Hippocampal formation (tissue), 2 donors: ENCODE measurements around the gene ALDH1A1.

Source experiments
- DNase-seq, 2 donors: peaks; one replicate each; lab custom pipeline; 2025; lab: John Stamatoyannopoulos, UW

The ALDH1A1 gene

DNA sequence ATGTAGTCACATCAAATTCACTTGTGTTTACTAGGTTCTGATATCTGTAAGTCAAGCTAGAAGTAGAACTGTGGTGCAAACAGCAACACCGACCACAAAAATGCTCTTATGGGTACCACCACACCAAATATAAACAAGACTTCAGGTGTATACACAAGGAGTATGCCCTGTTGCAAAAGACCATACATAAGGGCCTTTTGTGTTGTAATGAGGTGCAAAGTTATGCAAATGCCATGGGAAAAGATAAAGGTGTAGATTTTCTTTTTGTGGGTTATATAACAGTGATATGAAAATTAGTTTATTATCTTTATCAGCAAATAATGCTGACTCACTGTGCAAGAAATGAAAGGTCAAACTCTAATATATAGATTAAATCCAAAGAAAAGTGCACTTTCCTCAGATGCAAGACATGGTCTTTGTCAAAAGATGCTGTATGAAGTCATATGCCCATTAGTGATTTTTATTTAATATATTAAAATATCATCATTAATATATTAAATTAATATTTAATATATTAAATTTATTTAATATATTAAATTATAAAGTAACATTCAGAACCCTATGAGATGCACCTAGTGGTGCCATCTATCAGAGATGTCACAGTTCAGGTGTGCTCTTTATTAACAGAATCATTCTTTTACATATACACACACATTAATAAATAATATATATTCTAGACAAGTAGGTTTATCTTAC is 26.7 kb upstream of the ALDH1A1 start:
- DNase-seq = no peak

DNA sequence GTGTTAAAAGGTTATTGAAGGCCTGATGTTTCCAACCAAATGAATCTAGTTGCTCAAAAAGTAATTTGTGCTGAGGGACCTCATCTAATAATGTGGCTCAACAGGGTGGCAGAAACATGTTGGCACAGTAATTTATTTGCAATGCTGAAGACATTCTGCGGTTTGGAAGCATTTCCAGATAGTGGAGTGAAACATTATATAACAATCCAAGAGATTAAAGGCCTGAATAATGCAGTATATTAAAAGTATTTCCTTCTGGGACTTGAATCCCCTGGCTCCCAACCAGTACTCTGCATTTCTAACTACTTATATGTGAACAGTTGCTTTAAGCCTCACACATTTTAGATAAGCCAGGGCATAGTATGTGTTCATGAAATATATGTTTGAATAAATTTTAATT is 25.9 kb upstream of the ALDH1A1 start:
- DNase-seq = no peak

DNA sequence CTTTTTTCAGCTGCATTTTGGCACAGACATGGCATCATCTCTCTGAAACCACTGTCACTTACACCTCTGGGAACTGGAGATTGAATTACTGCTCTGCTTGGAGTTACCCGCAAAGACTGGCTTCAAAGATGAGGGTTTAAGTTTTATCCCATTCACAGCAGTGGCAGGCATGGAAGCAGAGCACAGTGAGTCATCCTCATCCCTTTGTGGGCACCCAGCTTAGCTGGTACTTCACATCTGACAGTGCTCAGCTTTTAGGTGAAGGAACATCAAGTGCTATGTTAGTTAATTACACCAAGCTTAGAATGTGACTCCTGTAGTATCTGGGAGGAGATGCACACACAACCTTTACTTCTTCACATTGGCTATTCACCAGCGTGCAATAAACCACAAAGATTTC is 24.8 kb upstream of the ALDH1A1 start:
- DNase-seq = no peak

DNA sequence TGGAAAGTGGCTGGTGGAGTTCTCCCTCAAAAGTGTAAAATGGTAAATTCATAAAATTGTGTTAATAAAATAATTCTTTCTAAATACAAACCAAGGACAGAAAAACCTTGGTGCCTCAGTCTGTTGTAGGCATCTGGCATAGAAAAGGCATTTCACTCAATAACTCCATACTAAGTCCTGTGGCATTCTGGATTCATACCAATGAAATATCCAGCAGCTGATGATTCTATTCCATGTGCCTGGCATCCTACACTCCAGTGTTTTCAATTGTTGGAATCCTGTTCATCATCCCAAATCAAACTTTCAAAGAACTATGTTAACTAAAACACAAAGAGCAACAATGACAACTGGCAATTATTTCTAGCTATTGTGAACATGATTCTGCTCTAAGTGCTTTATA is 21.6 kb upstream of the ALDH1A1 start:
- DNase-seq = no peak

DNA sequence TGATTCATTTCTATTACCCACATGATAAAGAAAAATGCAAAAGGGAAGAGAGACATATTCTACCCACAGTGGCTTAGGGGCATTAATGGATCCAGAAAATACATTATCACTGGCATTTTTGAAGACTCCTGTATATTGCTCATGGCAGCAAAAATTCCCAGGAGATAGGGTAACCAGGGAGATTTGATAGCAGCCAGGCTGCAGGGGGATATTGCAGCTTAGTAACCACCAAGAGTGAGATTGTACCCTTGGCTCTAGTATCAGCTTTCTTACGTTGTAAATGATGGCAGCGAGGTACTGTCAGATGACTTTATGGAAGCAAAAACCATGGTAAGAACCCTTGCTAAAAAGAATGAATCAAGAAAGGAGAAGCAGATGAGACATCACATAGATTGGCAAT is 19.8 kb upstream of the ALDH1A1 start:
- no peak for DNase-seq

DNA sequence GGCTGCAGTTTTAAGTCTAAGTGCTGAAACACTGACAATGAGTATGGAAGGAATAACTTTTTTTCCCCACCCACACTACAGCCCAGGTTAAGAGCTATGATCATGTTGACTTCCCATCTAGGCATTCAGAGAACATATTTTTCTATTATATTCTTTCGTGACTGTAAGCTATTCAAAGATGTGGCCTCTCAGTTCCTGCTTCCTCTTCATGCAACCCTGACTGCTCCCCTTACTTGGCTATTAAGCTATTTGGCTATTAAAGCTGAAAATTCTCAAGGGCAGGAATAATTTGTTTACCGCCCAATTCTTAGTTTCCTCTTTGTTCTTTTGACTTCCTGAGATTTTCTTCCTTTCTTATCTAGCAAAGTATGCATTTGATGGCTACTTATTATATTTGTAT is 18.6 kb upstream of the ALDH1A1 start:
- no peak for DNase-seq

DNA sequence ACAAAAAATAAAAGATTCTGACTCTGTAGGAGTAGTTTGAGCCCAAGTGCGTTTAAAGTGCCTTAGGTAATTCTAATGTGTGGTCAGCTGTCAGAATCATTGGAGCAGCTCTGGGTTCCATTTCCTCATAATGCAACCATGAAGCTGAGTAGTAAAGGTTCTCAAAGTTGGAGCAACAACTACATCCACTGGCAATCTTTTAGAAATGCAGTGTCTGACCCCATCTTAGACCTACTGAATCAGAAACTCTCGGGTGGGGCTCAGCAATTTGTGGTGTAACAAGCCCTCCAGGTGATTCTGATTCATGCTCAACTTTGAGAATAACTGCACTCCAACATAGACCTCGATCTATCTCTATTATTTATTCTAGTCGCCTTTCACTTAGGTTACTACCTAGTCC is 7.6 kb upstream of the ALDH1A1 start:
- DNase-seq = no peak

DNA sequence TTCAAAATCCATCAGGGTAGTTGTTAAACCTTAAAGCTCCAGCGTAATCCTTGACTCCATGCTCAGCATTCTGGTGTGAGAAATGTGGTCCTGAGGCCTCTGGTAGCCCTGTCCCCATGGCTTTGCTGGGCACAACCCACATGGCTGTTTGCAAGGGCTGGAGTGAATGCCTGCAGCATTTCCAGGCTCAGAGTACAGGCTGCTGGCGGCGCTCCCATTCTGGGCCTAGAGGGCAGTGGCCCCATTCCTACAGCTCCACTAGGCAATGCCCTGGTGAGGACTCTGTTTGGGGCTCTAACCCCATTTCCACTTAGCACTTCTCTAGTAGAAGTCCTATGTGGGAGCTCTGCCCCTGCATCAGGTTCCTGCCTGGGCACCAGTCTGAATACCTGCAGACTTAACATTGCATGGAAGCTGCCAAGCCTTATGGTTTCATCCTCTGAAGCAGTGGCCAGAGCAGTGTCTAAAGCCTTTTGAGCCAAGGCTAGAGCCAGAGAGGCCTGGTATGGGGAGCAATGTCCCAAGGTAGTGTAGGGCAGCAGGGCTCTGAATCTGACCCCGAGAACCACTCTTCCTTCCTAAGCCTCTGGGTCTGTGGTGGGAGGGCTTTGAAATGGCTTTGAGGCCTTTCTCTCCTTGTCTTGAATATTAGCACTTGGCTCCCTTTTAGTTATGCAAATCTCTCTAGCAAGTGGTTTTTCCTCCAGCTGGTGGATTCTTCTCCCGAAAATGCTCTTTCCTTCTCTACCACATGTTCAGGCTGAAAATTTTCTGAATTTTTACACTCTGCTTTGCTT is 5.8 kb upstream of the ALDH1A1 start:
- no peak for DNase-seq

DNA sequence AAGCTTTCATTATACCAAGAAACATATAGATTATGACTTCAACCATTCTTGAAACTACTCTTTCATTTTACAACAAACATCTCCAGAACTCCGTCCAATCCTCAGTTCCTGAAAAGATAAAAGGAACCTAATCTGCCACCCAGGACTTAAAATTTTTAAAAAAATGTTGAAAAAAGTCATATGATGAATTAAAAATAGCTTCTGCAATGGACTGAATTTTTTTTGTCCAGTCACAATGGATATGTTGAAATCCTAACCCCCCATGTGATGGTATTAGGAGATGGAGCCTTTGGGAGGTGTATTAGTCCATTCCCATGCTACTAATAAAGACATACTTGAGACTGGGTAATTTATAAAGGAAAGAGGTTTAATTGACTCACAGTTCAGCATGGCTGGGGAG is 2.7 kb upstream of the ALDH1A1 start:
- no peak for DNase-seq

DNA sequence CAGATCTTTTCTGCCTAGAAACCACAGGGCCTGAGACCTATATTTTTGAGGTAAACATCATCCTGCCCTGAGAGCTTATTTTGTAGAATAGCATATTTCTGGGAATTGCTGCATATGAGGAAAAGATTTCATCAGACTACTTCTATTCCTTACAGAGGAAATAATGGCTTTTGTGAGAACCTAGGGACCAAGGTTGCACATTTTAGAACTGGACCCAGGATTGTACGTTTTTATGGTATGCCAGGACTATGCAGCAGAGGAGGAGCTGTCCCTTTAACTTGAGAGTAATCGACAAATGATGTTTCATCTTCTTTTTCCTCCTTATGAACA is 2.2 kb upstream of the ALDH1A1 start:
- DNase-seq = no peak

DNA sequence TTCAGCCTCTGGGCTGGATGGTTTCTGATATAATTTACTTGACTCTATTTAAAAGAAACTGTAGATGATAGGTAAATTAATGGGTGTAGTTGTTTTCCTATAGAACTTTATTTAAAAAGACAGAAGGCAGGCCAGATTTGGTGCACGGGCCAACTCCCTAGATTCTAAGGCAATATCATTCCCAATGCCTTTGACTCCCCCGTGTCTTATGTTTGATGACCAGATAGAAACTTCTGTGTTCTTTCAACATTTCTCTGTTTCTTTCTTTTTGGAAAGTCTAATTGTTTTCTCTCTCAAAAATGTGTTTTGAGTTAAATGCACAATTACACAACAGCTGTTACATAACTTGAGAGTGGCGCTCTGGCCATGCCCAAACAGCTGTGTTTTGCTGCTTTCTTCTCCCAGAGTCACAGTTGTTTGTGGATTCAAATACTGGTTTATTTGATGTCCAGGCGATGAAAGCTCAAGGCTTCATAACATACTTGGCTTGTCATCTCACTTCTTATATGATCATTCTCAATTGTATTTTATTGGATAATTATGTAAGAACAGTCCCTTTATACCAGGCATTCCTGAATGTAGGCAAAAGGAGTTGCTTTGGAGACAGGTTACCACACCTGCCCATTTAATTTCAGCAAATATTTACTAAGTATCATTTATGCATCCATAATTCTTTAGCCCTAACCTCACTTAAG is 1.7 kb upstream of the ALDH1A1 start:
- no peak for DNase-seq

DNA sequence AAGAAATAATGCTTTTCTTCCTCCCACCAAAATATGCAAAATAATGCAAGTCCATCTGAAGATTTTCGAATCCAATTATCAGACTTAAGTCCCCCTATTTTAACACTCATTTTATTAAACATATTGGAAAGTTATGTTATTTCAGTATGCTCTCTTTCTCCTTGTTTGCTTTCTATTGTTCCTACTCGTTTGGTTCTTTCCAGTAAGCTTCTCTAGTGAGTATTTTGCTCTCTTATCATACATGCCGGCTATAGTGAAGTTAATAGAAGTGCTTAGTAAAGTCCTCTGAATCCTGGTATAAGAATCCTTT is 517 bp downstream of the ALDH1A1 start:
- no peak for DNase-seq

DNA sequence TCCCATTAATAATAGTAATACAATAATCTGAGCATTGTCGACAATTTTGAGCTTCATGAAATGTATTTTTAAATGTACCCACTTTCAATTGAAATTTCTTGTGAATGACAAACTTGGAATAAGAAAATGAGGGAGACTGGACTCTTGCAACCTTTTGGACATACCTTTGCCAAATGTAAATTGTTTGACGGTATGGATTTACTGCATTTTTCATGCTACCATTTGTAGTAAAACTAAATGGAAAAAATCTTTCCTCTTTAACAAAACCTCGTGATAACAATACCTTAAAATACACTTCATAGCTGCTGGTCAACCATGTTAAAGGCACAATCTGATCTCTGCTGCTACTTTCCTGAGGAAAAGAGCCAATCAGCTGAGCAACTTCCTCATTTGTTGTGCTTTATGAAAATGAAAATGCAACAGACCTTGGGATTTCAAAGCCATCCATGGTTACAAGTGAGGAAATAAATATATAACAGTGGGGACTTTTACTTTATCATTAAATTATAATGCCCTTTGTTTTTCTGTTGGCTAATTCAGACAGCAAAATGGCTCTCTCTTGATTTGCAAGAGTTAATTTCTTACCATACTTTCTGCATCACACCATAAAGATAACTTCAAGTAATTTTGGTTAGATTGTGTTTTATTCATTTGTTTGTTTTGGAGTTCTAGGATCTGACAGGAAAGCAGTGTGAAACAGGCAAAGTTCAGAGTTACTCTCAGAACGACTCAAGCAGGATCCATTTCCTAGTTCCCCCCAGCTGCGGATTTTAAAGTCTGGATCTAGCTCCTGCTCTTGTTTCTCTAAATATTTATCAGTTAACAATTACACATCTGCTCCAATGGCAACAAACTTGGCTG is 1.1 kb downstream of the ALDH1A1 start:
- no peak for DNase-seq

DNA sequence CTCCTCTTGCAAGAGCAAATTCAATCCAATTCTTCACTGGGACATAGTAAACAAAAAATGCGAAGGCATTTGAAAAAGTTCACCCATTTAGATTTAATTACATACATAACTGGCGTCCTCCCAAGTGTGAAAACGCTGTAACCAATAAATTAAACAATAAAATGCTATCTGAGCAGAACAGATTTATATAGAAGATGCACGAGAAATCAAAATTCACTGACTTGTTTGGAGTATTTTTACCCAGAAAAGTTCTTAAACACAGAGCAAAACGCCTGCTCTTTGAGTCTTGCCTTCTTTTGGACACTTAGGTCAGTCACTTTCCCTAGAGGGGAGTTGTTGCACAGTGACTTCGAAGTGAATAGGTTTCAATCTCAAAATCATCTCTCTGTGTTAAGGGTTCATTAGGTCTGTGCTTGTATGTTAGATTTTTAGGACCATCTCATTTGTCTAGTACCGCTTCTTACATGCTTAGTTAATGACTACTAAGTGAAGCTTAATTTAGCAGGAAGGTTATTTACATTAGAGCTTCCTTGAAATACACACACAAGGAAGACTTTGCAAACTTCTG is 1.9 kb downstream of the ALDH1A1 start:
- no peak for DNase-seq

DNA sequence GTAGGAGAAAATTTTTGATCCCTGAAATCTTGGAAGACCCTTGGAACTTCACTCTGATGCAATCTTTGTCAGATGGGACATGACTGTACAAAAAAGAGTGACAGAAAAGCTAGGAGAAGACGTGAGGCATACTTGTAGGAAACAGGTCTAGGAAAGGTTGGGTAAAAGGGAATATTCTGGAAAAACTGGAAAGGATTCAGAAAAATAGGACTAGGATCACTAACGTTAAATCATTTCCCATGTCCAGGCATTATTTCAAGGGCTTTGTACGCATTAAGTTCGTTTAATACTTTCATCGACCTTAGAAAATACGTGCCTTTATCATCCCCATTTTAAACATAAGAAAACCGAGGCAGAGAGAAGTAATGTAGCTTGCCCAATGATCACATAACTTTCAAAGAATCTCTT is 2.9 kb downstream of the ALDH1A1 start:
- no peak for DNase-seq

DNA sequence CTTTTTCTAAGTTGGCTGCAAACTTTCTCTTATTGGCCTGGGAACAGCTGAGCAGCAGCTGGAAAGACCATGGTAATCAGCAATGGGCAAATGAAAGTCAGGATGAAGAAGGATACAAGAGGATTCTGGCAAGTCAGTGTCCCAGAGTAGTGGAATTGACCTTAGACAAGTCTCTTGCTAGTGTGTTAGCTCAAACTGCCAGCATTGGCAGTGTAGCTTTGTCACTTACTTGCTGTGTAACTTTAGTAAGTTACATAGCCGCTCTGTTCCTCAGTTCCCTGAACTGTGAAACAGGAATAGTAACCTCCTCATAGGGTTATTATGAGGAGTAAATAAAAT is 3.6 kb downstream of the ALDH1A1 start:
- DNase-seq = no peak

DNA sequence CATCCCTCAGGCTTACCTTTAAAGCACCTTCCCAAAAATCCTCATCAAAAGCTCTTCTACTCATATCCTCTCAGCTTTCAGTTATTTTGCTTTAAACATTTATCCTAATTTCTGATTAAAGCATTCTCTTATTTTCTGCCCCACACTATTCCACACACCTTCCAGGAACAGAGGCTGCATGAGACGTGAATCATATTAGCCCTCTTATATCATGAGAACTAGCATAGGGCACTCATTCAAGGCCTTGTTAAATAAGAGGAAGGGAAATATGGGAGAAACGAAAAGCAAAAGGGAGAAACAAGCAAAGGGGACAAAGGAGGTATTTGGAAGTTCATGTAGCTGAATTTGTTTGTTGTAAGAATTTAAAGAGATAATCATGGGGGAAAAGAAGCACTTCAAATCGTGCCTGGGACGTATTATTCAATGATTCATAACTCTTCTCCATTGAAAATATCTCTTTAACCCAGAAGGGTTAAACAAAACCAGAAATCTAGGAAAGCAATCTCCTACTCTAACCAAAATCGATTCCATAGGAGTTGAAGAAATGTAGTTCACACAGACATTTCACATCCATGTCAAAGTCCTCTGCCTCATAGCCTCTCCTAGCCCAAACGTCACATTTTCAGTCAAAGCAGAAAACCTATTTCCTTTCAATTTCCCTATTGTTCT is 4.1 kb downstream of the ALDH1A1 start:
- no peak for DNase-seq

DNA sequence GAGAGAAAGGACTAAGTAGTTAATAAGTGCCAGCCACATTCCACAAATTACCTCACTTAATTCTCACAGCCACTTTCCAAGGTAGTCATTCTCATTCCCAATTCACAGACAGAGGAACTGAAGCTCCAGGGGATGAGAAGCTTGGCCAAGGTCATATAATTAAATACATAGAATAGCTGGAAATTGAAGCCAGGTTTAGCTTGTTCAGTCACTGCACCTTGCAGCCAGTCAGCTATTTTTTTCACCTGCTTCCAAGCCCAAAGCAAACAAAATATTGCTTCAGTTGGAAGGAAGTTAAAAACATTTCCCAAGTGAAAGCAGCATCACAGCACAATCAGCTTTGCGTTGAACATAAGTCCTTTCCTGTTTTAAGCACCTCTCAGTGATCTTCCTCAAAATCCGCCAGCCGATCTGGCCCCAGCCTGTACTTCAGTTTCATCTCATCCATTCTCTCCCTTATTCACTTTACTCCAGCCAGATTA is 4.8 kb downstream of the ALDH1A1 start:
- DNase-seq = no peak

DNA sequence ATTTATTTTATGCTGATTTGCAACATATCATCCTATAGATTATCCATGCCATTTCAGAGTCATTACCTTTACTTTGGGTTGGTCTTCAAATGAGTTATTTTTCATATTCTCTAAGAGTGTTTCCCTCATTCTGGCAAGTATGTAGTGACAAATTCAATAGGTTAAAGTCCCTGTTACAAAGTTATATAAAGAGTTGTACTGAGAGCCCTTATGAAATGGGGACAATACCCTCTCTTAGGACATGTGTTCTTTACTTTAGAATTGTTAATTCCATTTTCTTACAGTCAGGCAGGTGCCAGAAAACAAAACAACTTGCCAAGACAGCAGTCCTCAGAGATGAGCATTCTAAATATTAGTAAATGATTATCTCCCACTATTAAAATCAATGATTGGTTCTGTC is 6.0 kb downstream of the ALDH1A1 start:
- DNase-seq = no peak

DNA sequence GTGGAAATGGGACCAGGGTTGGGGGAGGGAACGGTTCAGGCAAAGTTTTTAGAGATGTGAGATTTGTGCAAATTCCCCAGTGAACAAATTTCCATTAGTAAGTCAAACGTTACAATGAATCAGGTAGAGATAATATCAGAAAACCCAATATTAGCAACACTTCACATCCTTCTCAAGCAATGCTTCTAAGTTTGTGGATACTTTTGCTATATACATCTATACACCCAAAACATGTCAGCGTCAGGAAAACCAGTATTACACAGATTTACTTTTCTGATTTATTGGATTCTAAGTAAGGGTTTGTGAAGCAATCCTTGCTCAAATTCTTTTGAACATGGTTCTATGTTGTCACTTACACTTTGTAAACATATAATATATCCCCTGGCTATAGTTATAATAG is 6.5 kb downstream of the ALDH1A1 start:
- DNase-seq = no peak

DNA sequence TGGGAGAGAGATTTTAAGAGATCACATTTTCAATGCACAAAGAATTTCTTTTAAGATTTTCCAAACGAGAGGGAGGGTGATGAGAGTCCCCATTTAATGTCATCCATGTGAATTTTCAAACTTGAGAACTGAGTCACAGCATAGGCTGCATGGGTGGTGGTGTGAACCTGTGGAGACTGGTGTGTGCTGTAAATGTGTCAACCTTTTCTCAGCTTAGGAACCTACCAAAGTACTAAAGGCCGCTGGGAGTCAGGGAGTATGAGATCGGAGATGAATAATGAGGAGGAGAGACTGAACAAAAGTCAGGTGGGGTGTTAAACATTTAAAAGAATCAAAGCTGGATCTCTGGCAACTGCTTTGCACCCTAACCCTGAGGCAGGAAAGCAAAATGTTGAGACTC is 7.5 kb downstream of the ALDH1A1 start:
- DNase-seq = no peak
